Thyroid gland (tissue), 4 donors: ENCODE measurements around the gene RITA1. TPM values are rescaled to one million over a fixed set of nuclear protein-coding genes. Genes with fewer than 3 reads are reported as not detected.

Experiments
- DNase-seq, 2 donors: peaks; one replicate each; pipeline ENCODE4 v3.0.0-alpha.2; 2019
- H3K27ac ChIP-seq, 3 donors: fragments of 200-600 bp; sonication (generic); 1 replicate in 2 of 3; 2 replicates in 1 of 3; pipeline ENCODE4 v1.5.1; 2016 to 2019; ENCODE audit warnings: mild to moderate bottlenecking in 1 of 3, moderate library complexity in 1 of 3
- H3K27me3 ChIP-seq: fragments of 200-600 bp; sonication (generic); one replicate; pipeline ENCODE4 v1.5.1; 2019
- H3K36me3 ChIP-seq, 2 donors: fragments of 200-600 bp; sonication (generic); one replicate each; pipeline ENCODE4 v1.5.1; 2016 to 2019
- H3K4me1 ChIP-seq, 2 donors: fragments of 200-600 bp; sonication (generic); one replicate each; pipeline ENCODE4 v1.5.1; 2017 to 2019
- H3K4me3 ChIP-seq, 3 donors: fragments of 200-600 bp; sonication (generic); replicated peaks in 1 of 3; 1 replicate in 2 of 3; 2 replicates in 1 of 3; pipeline ENCODE4 v1.5.1; 2016; ENCODE audit warnings: mild to moderate bottlenecking in 1 of 3
- H3K9me3 ChIP-seq: fragments of 200-600 bp; sonication (generic); one replicate; pipeline ENCODE4 v1.5.1; 2017
- CTCF ChIP-seq, 6 experiments: fragments of 200-600 bp in 3 of 6; fragments of 450-650 bp in 3 of 6; sonication (generic) in 3 of 6; IDR thresholded peaks; one replicate each; pipeline ENCODE4 v1.5.1; 2016 to 2019; ENCODE audit warnings: antibody characterized with exemption in 6 of 6, mild to moderate bottlenecking in 2 of 6, inconsistent platforms in 1 of 6, moderate library complexity in 1 of 6
- POLR2A ChIP-seq, 2 donors: fragments of 450-650 bp; IDR thresholded peaks; one replicate each; pipeline ENCODE4 v1.6.1; 2017; ENCODE audit warnings: antibody characterized with exemption in 2 of 2, mild to moderate bottlenecking in 2 of 2, moderate library complexity in 1 of 2
- WGBS, 2 donors: methylation state at CpG; one replicate each; pipeline ENCODE4 v1.1.5; 2017; 5-methylcytosine and 5-hydroxymethylcytosine counted together
- intact Hi-C: fragments of 100-400 bp; cut with DNase I; formaldehyde crosslinking; loops from one replicate; pipeline ENCODE4 v1.15.1; 2023
- total RNA-seq, 4 donors: library from RNA; depleted of rRNA; stranded (reverse); fragments of >200 nt; gene quantifications; one replicate each; pipeline ENCODE4 v1.2.3, GENCODE V29; 2016

The RITA1 gene
- total RNA-seq, 4 donors from 2014 or later: 26.6 to 39.6 (median 32.8) TPM

DNA sequence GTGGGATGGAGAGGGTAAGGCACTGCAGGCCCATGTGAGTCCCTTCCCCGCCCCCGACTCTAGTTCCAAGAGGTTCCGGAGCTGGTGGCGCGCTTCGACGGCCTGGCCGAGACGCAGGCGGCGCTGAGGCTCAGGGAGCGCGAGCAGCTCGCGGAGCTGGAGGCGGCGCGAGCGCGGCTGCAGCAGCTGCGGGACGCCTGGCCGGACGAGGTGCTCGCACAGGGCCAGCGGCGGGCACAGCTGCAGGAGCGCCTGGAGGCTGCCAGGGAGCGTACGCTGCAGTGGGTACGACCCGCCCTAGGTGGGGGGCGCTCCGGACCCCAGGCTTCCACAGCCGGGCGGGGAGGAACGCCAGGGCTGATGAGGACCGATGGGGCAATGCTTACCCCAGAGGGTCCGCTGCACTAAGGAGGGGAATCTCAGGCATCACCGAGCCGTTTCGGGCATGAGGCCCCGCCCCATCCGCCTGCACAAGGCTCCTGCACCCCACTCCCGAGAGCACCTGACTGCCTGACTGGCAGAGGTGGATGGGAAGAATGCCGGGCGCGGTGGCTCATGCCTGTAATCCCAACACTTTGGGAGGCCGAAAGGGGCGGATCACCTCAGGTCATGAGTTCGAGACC, 31.1 kb upstream of the RITA1 start:
- peak overlapping the region in 1 of 3 donors; percentile 4 for H3K4me3 ChIP-seq
- H3K36me3 ChIP-seq: peaks cover 14 to 18% of the 10 kb centered on the region in 2 donors
- TF ChIP-seq CTCF (IDR thresholded peaks at IDR 0.05) (no peak), POLR2A (IDR thresholded peaks at IDR 0.05) (no peak)
- intact Hi-C loops: loop anchor here (5.0 to 10.0 kb wide), 2 partner anchors 50 to 102 kb away; no protein-coding TSS in a partner anchor
- no peak overlapping the region for H3K27ac ChIP-seq
- H3K4me1 ChIP-seq: peaks cover 12 to 23% of the 10 kb centered on the region in 2 donors
- no peaks in the 10 kb centered on the region for H3K9me3 ChIP-seq
- WGBS, 2 donors: 5 to 50% methylated on average over 1 to 26 of the region's 51 CpGs
- H3K27me3 ChIP-seq: no peaks in the 10 kb centered on the region
- peak; percentile 58 to 64 for DNase-seq

- no peak for DNase-seq
- no peaks in the 10 kb centered on the region for H3K27me3 ChIP-seq
- peaks cover 17 to 24% of the 10 kb centered on the region in 2 donors for H3K36me3 ChIP-seq
- peaks cover 6 to 17% of the 10 kb centered on the region in 2 donors for H3K4me1 ChIP-seq
- intact Hi-C loops: loop anchor here (10.0 kb wide), 1 partner anchor 50 kb away; no protein-coding TSS in a partner anchor
- no peak overlapping the region for H3K27ac ChIP-seq
- no peak overlapping the region for H3K4me3 ChIP-seq
- TF ChIP-seq POLR2A (IDR thresholded peaks at IDR 0.05): no peak
- no peak for TF ChIP-seq CTCF (IDR thresholded peaks at IDR 0.05)
- 78 to 81% methylated on average over 12 of the region's 12 CpGs for WGBS, 2 donors
- H3K9me3 ChIP-seq: no peaks in the 10 kb centered on the region
These were observed 30.5 kb upstream of the RITA1 start for GRCh38 chr12:113155060-113155459.

GRCh38 chr12:113155646-113156045, 29.9 kb upstream of the RITA1 start:
- Histone ChIP-seq H3K4me3 (no peak overlapping the region), H3K36me3 (peaks cover 23 to 24% of the 10 kb centered on the region in 2 donors), H3K4me1 (peaks cover 3 to 15% of the 10 kb centered on the region in 2 donors), H3K27me3 (no peaks in the 10 kb centered on the region), H3K27ac (no peak overlapping the region), H3K9me3 (no peaks in the 10 kb centered on the region)
- no peak for TF ChIP-seq CTCF (IDR thresholded peaks at IDR 0.05)
- no peak for TF ChIP-seq POLR2A (IDR thresholded peaks at IDR 0.05)
- DNase-seq: no peak
- 79 to 82% methylated on average over 7 of the region's 7 CpGs for WGBS, 2 donors
- intact Hi-C loops: loop anchor here (10.0 kb wide), 1 partner anchor 51 kb away; no protein-coding TSS in a partner anchor

GRCh38 chr12:113157218-113157859, 28.2 kb upstream of the RITA1 start:
- WGBS, 2 donors: 89 to 96% methylated on average over 11 to 12 of the region's 12 CpGs
- H3K4me1 ChIP-seq: peaks cover 9 to 21% of the 10 kb centered on the region in 2 donors
- H3K36me3 ChIP-seq: peaks cover 30 to 33% of the 10 kb centered on the region in 2 donors
- H3K27me3 ChIP-seq: no peaks in the 10 kb centered on the region
- H3K4me3 ChIP-seq: no peak overlapping the region
- TF ChIP-seq CTCF (IDR thresholded peaks at IDR 0.05) (no peak), POLR2A (IDR thresholded peaks at IDR 0.05) (no peak)
- no peaks in the 10 kb centered on the region for H3K9me3 ChIP-seq
- intact Hi-C loops: loop anchor here (10.0 kb wide), 1 partner anchor 53 kb away; no protein-coding TSS in a partner anchor
- no peak for DNase-seq
- no peak overlapping the region for H3K27ac ChIP-seq
